HEK293 (cell line): ENCODE data around the gene XAF1.

Experiments
- CTCF ChIA-PET: fragments of 350-600 bp; formaldehyde crosslinking; extraction: SDS; loops from one replicate; lab custom pipeline; 2021; ENCODE audit warnings: antibody characterized with exemption; lab: Yijun Ruan, JAX
- POLR2A ChIA-PET: fragments of 300-600 bp; formaldehyde crosslinking; extraction: SDS; loops from one replicate; lab custom pipeline; 2020; ENCODE audit warnings: antibody characterized with exemption, inconsistent platforms; lab: Yijun Ruan, JAX
- H3K27ac ChIP-seq: fragments of 200-500 bp; sonication (Bioruptor generic); 2 replicates; pipeline ENCODE4 v1.5.1; 2014; ENCODE audit warnings: low read depth, low read length, control low read depth, inconsistent platforms; ENCODE audit errors: extremely low read depth
- H3K36me3 ChIP-seq, 2 experiments: fragments of 200-500 bp in 1 of 2; sonication (Bioruptor generic) in 1 of 2; 1 replicate in 1 of 2; 2 replicates in 1 of 2; pipeline ENCODE4 v1.5.1; 2014 to 2017; ENCODE audit warnings: inconsistent platforms in 2 of 2, low read length in 2 of 2; ENCODE audit not compliant: control insufficient read depth in 2 of 2, insufficient read depth in 1 of 2
- H3K4me1 ChIP-seq: fragments of 200-500 bp; sonication (Bioruptor generic); 2 replicates; pipeline ENCODE4 v1.5.1; 2014; ENCODE audit warnings: mild to moderate bottlenecking, low read length, inconsistent platforms; ENCODE audit not compliant: control insufficient read depth, insufficient read depth
- H3K4me3 ChIP-seq: 2 replicates; pipeline ENCODE4 v1.5.1; 2011; ENCODE audit warnings: low read depth, mild to moderate bottlenecking, control low read depth, low read length, moderate library complexity
- H3K9me3 ChIP-seq: fragments of 200-500 bp; sonication (Bioruptor generic); 2 replicates; pipeline ENCODE4 v1.5.1; 2014; ENCODE audit warnings: low read depth, low read length, inconsistent platforms; ENCODE audit not compliant: control insufficient read depth, insufficient read depth
- GFI1B ChIP-seq: fragments of 450-650 bp; formaldehyde crosslinking; IDR thresholded peaks from 2 replicates; pipeline ENCODE4 v1.5.1; 2016; ENCODE audit warnings: missing biosample characterization, missing genetic modification characterization
- GLIS2 ChIP-seq: fragments of 450-650 bp; formaldehyde crosslinking; IDR thresholded peaks from 2 replicates; pipeline ENCODE4 v1.5.1; 2016; ENCODE audit warnings: missing biosample characterization, missing genetic modification characterization
- KLF9 ChIP-seq: fragments of 450-650 bp; formaldehyde crosslinking; IDR thresholded peaks from 2 replicates; pipeline ENCODE4 v1.5.1; 2016; ENCODE audit warnings: missing biosample characterization, missing genetic modification characterization, low read depth
- ZBTB21 ChIP-seq: fragments of 450-650 bp; formaldehyde crosslinking; IDR thresholded peaks from 2 replicates; pipeline ENCODE4 v1.5.1; 2017; ENCODE audit warnings: missing biosample characterization, missing genetic modification characterization
- ZBTB48 ChIP-seq: fragments of 450-650 bp; formaldehyde crosslinking; IDR thresholded peaks from 2 replicates; pipeline ENCODE4 v1.5.1; 2016; ENCODE audit warnings: missing biosample characterization, missing genetic modification characterization
- ZFHX2 ChIP-seq: fragments of 450-650 bp; formaldehyde crosslinking; conservative IDR thresholded peaks from 2 replicates; pipeline ENCODE4 v1.5.1; 2016; ENCODE audit warnings: missing biosample characterization, missing genetic modification characterization
- ZNF266 ChIP-seq: fragments of 450-650 bp; formaldehyde crosslinking; IDR thresholded peaks from 2 replicates; pipeline ENCODE4 v1.5.1; 2016; ENCODE audit warnings: missing biosample characterization, missing genetic modification characterization, low read depth
- ZNF354C ChIP-seq: fragments of 450-650 bp; formaldehyde crosslinking; IDR thresholded peaks from 2 replicates; pipeline ENCODE4 v1.5.1; 2016; ENCODE audit warnings: missing biosample characterization, missing genetic modification characterization, low read depth, borderline replicate concordance
- ZNF366 ChIP-seq: fragments of 450-650 bp; formaldehyde crosslinking; conservative IDR thresholded peaks from 2 replicates; pipeline ENCODE4 v1.5.1; 2016; ENCODE audit warnings: missing biosample characterization, missing genetic modification characterization
- ZNF501 ChIP-seq: fragments of 450-650 bp; formaldehyde crosslinking; IDR thresholded peaks from 2 replicates; pipeline ENCODE4 v1.5.1; 2016; ENCODE audit warnings: missing biosample characterization, missing genetic modification characterization
- ZNF521 ChIP-seq: fragments of 450-650 bp; formaldehyde crosslinking; IDR thresholded peaks from 2 replicates; pipeline ENCODE4 v1.5.1; 2017; ENCODE audit warnings: missing biosample characterization, mild to moderate bottlenecking, missing genetic modification characterization
- ZNF549 ChIP-seq: fragments of 450-650 bp; IDR thresholded peaks from 2 replicates; pipeline ENCODE4 v1.5.1; 2018; ENCODE audit warnings: missing biosample characterization, missing genetic modification characterization, mild to moderate bottlenecking, inconsistent platforms, moderate library complexity
- ZNF600 ChIP-seq: fragments of 450-650 bp; formaldehyde crosslinking; IDR thresholded peaks from 2 replicates; pipeline ENCODE4 v1.5.1; 2016; ENCODE audit warnings: missing biosample characterization, missing genetic modification characterization
- ZNF677 ChIP-seq: fragments of 450-650 bp; IDR thresholded peaks from 2 replicates; pipeline ENCODE4 v1.5.0; 2018; ENCODE audit warnings: missing biosample characterization, mild to moderate bottlenecking, missing genetic modification characterization, moderate library complexity
- TF ChIP-seq, protein P1 (sequence below): fragments of 450-650 bp; IDR thresholded peaks from 2 replicates; pipeline ENCODE4 v1.5.1; 2018; ENCODE audit warnings: missing biosample characterization, missing genetic modification characterization
- TF ChIP-seq, protein P2 (sequence below): fragments of 450-650 bp; formaldehyde crosslinking; IDR thresholded peaks from 2 replicates; pipeline ENCODE4 v1.5.1; 2016; ENCODE audit warnings: missing biosample characterization, missing genetic modification characterization
- TF ChIP-seq, protein P3 (sequence below): fragments of 450-650 bp; formaldehyde crosslinking; IDR thresholded peaks from 2 replicates; pipeline ENCODE4 v1.5.1; 2016; ENCODE audit warnings: missing biosample characterization, missing genetic modification characterization, low read depth
- TF ChIP-seq, protein P4 (sequence below): fragments of 450-650 bp; formaldehyde crosslinking; IDR thresholded peaks from 2 replicates; pipeline ENCODE4 v1.5.1; 2017; ENCODE audit warnings: missing biosample characterization, missing genetic modification characterization
- TF ChIP-seq, protein P5 (sequence below): fragments of 450-650 bp; formaldehyde crosslinking; IDR thresholded peaks from 2 replicates; pipeline ENCODE4 v1.5.1; 2017; ENCODE audit warnings: missing biosample characterization, missing genetic modification characterization
- TF ChIP-seq, protein P6 (sequence below): fragments of 450-650 bp; IDR thresholded peaks from 2 replicates; pipeline ENCODE4 v1.5.1; 2018; ENCODE audit warnings: missing biosample characterization, mild to moderate bottlenecking, missing genetic modification characterization

XAF1 gene

DNA sequence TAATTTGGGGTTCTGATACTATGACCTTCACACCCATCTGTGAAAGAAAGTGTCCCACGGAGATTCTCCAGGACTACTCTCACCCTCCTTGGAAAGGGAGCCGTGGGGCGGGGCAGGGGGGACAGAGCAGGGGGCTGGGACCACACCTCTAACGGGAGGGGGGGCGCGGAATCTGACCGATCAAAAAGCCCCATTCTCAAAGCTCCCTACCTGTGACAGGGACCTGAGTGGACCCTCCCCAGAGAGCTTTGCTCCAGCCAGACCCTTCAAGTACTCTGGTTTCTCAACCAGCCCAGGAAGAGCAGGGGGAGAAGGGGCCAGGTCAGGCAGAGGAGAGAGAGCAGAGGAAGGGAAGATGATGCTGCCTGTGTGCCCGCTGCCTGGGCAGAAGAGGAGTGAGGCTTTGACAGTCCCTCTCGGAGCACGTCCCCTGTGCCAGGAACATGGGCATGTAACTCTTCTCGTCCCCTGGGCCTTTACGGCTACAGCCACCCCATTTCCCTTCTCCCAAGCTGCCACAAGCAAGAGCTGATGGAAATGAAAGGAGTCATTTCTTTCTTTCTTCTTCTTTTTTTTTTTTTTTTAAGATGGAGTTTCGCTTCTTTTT lies 682 bp downstream of the XAF1 start:
- TF ChIP-seq KLF9 (no peak), ZNF521 (tag by site-specific recombination) (no peak), ZNF501 (tag by site-specific recombination) (no peak), ZNF366 (tag by site-specific recombination) (no peak)
- TF ChIP-seq, protein P1, sequence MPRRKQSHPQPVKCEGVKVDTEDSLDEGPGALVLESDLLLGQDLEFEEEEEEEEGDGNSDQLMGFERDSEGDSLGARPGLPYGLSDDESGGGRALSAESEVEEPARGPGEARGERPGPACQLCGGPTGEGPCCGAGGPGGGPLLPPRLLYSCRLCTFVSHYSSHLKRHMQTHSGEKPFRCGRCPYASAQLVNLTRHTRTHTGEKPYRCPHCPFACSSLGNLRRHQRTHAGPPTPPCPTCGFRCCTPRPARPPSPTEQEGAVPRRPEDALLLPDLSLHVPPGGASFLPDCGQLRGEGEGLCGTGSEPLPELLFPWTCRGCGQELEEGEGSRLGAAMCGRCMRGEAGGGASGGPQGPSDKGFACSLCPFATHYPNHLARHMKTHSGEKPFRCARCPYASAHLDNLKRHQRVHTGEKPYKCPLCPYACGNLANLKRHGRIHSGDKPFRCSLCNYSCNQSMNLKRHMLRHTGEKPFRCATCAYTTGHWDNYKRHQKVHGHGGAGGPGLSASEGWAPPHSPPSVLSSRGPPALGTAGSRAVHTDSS (tag by site-specific recombination): no peak
- Histone ChIP-seq H3K27ac (no peak overlapping the region), H3K9me3 (no peaks in the 10 kb centered on the region), H3K36me3 (no peaks in the 10 kb centered on the region), H3K4me3 (no peak overlapping the region), H3K4me1 (no peaks in the 10 kb centered on the region; the same call in 1 of the 2 replicates)
- POLR2A ChIA-PET: no interaction called here
- CTCF ChIA-PET: no interaction called here

DNA sequence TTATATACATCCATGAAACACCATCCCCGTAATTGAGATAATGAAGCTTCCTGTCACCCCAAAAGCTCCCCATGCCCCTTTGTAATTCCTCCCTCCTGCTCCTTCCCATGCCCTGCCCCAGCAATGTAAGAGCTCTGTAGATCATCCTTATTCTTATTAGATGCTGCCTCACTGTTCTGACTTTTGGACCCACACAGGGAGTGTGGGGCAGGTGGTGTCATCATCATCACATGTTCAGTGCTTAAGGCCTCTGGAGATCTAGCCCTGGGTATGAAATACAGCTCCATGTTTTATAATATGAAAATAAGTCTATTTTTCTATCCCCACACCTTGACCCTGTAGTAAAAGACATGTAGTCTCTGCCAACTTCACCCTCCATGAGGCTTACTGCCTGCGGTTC lies 1.9 kb downstream of the XAF1 start:
- Histone ChIP-seq H3K9me3 (no peaks in the 10 kb centered on the region), H3K4me1 (no peaks in the 10 kb centered on the region; the same call in 1 of the 2 replicates), H3K4me3 (no peak overlapping the region), H3K27ac (no peak overlapping the region), H3K36me3 (no peaks in the 10 kb centered on the region)
- POLR2A ChIA-PET: no interaction called here
- CTCF ChIA-PET: no interaction called here
- TF ChIP-seq ZNF266 (tag by site-specific recombination): no peak
- TF ChIP-seq ZNF677 (tag by site-specific recombination): no peak
- TF ChIP-seq, protein P2, sequence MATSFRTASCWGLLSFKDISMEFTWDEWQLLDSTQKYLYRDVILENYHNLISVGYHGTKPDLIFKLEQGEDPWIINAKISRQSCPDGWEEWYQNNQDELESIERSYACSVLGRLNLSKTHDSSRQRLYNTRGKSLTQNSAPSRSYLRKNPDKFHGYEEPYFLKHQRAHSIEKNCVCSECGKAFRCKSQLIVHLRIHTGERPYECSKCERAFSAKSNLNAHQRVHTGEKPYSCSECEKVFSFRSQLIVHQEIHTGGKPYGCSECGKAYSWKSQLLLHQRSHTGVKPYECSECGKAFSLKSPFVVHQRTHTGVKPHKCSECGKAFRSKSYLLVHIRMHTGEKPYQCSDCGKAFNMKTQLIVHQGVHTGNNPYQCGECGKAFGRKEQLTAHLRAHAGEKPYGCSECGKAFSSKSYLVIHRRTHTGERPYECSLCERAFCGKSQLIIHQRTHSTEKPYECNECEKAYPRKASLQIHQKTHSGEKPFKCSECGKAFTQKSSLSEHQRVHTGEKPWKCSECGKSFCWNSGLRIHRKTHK (tag by site-specific recombination): no peak
- TF ChIP-seq, protein P3, sequence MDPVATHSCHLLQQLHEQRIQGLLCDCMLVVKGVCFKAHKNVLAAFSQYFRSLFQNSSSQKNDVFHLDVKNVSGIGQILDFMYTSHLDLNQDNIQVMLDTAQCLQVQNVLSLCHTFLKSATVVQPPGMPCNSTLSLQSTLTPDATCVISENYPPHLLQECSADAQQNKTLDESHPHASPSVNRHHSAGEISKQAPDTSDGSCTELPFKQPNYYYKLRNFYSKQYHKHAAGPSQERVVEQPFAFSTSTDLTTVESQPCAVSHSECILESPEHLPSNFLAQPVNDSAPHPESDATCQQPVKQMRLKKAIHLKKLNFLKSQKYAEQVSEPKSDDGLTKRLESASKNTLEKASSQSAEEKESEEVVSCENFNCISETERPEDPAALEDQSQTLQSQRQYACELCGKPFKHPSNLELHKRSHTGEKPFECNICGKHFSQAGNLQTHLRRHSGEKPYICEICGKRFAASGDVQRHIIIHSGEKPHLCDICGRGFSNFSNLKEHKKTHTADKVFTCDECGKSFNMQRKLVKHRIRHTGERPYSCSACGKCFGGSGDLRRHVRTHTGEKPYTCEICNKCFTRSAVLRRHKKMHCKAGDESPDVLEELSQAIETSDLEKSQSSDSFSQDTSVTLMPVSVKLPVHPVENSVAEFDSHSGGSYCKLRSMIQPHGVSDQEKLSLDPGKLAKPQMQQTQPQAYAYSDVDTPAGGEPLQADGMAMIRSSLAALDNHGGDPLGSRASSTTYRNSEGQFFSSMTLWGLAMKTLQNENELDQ: no peak
- TF ChIP-seq ZBTB21 (tag by site-specific recombination): no peak
- TF ChIP-seq, protein P4, sequence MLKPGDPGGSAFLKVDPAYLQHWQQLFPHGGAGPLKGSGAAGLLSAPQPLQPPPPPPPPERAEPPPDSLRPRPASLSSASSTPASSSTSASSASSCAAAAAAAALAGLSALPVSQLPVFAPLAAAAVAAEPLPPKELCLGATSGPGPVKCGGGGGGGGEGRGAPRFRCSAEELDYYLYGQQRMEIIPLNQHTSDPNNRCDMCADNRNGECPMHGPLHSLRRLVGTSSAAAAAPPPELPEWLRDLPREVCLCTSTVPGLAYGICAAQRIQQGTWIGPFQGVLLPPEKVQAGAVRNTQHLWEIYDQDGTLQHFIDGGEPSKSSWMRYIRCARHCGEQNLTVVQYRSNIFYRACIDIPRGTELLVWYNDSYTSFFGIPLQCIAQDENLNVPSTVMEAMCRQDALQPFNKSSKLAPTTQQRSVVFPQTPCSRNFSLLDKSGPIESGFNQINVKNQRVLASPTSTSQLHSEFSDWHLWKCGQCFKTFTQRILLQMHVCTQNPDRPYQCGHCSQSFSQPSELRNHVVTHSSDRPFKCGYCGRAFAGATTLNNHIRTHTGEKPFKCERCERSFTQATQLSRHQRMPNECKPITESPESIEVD: no peak
- no peak for TF ChIP-seq GLIS2 (tag by site-specific recombination)
- TF ChIP-seq, protein P5, sequence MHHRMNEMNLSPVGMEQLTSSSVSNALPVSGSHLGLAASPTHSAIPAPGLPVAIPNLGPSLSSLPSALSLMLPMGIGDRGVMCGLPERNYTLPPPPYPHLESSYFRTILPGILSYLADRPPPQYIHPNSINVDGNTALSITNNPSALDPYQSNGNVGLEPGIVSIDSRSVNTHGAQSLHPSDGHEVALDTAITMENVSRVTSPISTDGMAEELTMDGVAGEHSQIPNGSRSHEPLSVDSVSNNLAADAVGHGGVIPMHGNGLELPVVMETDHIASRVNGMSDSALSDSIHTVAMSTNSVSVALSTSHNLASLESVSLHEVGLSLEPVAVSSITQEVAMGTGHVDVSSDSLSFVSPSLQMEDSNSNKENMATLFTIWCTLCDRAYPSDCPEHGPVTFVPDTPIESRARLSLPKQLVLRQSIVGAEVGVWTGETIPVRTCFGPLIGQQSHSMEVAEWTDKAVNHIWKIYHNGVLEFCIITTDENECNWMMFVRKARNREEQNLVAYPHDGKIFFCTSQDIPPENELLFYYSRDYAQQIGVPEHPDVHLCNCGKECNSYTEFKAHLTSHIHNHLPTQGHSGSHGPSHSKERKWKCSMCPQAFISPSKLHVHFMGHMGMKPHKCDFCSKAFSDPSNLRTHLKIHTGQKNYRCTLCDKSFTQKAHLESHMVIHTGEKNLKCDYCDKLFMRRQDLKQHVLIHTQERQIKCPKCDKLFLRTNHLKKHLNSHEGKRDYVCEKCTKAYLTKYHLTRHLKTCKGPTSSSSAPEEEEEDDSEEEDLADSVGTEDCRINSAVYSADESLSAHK: no peak
- no peak for TF ChIP-seq ZNF354C (tag by site-specific recombination)
- TF ChIP-seq ZBTB48 (tag by site-specific recombination): no peak
- no peak for TF ChIP-seq ZFHX2 (tag by site-specific recombination)
- no peak for TF ChIP-seq ZNF600 (tag by site-specific recombination)
- TF ChIP-seq ZNF549 (tag by site-specific recombination): no peak
- TF ChIP-seq, protein P6, sequence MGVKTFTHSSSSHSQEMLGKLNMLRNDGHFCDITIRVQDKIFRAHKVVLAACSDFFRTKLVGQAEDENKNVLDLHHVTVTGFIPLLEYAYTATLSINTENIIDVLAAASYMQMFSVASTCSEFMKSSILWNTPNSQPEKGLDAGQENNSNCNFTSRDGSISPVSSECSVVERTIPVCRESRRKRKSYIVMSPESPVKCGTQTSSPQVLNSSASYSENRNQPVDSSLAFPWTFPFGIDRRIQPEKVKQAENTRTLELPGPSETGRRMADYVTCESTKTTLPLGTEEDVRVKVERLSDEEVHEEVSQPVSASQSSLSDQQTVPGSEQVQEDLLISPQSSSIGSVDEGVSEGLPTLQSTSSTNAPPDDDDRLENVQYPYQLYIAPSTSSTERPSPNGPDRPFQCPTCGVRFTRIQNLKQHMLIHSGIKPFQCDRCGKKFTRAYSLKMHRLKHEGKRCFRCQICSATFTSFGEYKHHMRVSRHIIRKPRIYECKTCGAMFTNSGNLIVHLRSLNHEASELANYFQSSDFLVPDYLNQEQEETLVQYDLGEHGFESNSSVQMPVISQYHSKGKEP: no peak
- TF ChIP-seq GFI1B (tag by site-specific recombination): no peak
